Central memory CD4-positive, alpha-beta T cell (primary cell): ENCODE results near the gene WDR49.

Source experiments
- DNase-seq: peaks from one replicate; pipeline ENCODE4 v3.0.0; 2022

Gene WDR49

GRCh38 chr3:167611718-167612117, 42.0 kb downstream of the WDR49 start:
- DNase-seq = no peak

GRCh38 chr3:167609156-167609555, 44.6 kb downstream of the WDR49 start:
- DNase-seq = no peak

GRCh38 chr3:167606836-167607235, 46.9 kb downstream of the WDR49 start:
- no peak for DNase-seq

- DNase-seq = no peak
Observed at GRCh38 chr3:167605871-167606270, 47.9 kb downstream of the WDR49 start.

GRCh38 chr3:167602041-167602440, 51.7 kb downstream of the WDR49 start:
- no peak for DNase-seq

GRCh38 chr3:167587651-167588050, 66.1 kb downstream of the WDR49 start:
- no peak for DNase-seq

GRCh38 chr3:167575000-167575600, 78.6 kb downstream of the WDR49 start:
- DNase-seq = no peak

- no peak for DNase-seq
Observed at GRCh38 chr3:167572991-167573390, 80.8 kb downstream of the WDR49 start.

- no peak for DNase-seq
Observed at GRCh38 chr3:167568634-167569033, 85.1 kb downstream of the WDR49 start.

- DNase-seq = no peak
Observed at GRCh38 chr3:167565489-167565888, 88.3 kb downstream of the WDR49 start.

- DNase-seq = no peak
Observed at GRCh38 chr3:167564612-167565011, 89.1 kb downstream of the WDR49 start.

GRCh38 chr3:167559924-167560323, 93.8 kb downstream of the WDR49 start:
- no peak for DNase-seq

GRCh38 chr3:167554898-167555297, 98.8 kb downstream of the WDR49 start:
- DNase-seq = no peak

GRCh38 chr3:167538081-167538480, 115.7 kb downstream of the WDR49 start:
- no peak for DNase-seq

GRCh38 chr3:167521006-167521355, 132.8 kb downstream of the WDR49 start:
- no peak for DNase-seq

GRCh38 chr3:167520266-167521005, 133.3 kb downstream of the WDR49 start:
- no peak for DNase-seq

- no peak for DNase-seq
Observed at GRCh38 chr3:167507954-167508353, 145.8 kb downstream of the WDR49 start.

GRCh38 chr3:167502401-167502800, 151.3 kb downstream of the WDR49 start:
- DNase-seq = no peak

GRCh38 chr3:167501941-167502340, 151.8 kb downstream of the WDR49 start:
- DNase-seq = no peak

GRCh38 chr3:167497903-167498302, 155.8 kb downstream of the WDR49 start:
- DNase-seq = no peak

- DNase-seq = no peak
Observed at GRCh38 chr3:167493244-167493643, 160.5 kb downstream of the WDR49 start.

GRCh38 chr3:167491621-167492020, 162.1 kb downstream of the WDR49 start:
- no peak for DNase-seq

GRCh38 chr3:167489571-167489970, 164.2 kb downstream of the WDR49 start:
- no peak for DNase-seq

- DNase-seq = no peak
Observed at GRCh38 chr3:167487556-167487955, 166.2 kb downstream of the WDR49 start.

GRCh38 chr3:167484551-167484950, 169.2 kb downstream of the WDR49 start:
- DNase-seq = no peak
